HuH-7.5 (cell line): ENCODE results near the gene DPF1.

Source experiments
- DNase-seq: peaks from one replicate; pipeline ENCODE4 v3.0.0; 2011; ENCODE audit warnings: low spot score

Gene DPF1

GRCh38 chr19:38163419-38164290, 60.4 kb downstream of the DPF1 start:
- DNase-seq: no peak

- DNase-seq: no peak
These were observed 61.4 kb downstream of the DPF1 start for GRCh38 chr19:38162632-38163031.

- no peak for DNase-seq
These were observed 61.9 kb downstream of the DPF1 start for GRCh38 chr19:38162094-38162493.
